Neural progenitor cell (in vitro differentiated cells): ENCODE results near the gene ZNF202.
"Not testable (repeated sequence)": the region's sequence is repeated elsewhere in the genome, so short reads cannot be mapped to it uniquely, and the experiment has no call there.

Source experiments
- EZH2 ChIP-seq: fragments of 200-600 bp; sonication (generic); IDR thresholded peaks from 2 replicates; pipeline ENCODE4 v1.6.1; 2017; ENCODE audit warnings: antibody characterized with exemption, mild to moderate bottlenecking, moderate library complexity
- TF ChIP-seq, protein P1 (sequence below): fragments of 200-600 bp; sonication (generic); IDR thresholded peaks from 2 replicates; pipeline ENCODE4 v1.5.1; 2017; ENCODE audit warnings: antibody characterized with exemption, mild to moderate bottlenecking

DNA sequence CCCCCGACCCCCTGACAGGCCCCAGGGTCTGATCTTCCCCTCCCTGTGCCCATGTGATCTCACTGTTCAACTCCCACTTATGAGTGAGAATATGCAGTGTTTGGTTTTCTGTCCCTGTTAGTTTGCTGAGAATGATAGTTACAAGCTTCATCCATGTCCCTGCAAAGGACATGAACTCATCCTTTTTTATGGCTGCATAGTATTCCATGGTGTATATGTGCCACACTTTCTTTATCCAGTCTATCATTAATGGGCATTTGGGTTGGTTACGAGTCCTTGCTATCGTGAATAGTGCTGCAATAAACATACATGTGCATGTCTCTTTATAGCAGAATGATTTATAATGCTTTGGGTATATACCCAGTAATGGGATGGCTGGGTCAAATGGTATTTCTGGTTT lies 28.8 kb downstream of the ZNF202 start:
- TF ChIP-seq, protein P1, sequence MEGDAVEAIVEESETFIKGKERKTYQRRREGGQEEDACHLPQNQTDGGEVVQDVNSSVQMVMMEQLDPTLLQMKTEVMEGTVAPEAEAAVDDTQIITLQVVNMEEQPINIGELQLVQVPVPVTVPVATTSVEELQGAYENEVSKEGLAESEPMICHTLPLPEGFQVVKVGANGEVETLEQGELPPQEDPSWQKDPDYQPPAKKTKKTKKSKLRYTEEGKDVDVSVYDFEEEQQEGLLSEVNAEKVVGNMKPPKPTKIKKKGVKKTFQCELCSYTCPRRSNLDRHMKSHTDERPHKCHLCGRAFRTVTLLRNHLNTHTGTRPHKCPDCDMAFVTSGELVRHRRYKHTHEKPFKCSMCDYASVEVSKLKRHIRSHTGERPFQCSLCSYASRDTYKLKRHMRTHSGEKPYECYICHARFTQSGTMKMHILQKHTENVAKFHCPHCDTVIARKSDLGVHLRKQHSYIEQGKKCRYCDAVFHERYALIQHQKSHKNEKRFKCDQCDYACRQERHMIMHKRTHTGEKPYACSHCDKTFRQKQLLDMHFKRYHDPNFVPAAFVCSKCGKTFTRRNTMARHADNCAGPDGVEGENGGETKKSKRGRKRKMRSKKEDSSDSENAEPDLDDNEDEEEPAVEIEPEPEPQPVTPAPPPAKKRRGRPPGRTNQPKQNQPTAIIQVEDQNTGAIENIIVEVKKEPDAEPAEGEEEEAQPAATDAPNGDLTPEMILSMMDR, result not testable (repeated sequence)
- not testable (repeated sequence) for TF ChIP-seq EZH2
